Measurements from ENCODE around the gene PPP6R2.

The PPP6R2 gene

DNA sequence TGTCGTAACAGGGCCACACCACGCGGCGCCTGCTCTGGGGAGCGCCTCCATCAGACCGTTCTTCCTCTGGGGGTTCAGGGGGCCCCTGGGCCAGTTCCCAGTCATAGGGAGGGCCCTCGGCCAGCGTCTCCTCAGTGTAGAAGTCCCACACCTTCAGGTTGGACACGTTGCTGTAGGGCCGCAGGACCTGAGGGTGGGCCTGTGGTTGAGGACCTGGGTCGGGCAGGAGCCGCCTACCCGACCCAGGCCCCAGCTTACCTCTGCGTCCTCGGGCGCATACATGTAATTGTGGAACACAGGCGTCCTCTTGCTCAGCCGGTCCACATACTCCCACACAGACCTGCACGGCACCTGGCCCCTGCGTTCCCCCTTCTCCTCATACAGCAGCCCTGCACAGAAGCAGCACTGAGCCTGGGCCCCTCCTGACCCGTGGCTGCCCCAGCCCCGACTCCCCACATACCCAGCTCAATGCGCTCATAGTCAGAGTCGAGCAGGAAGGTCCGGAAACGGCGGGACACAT is 111.5 kb downstream of the PPP6R2 start:
- DNase-seq = no peak

DNA sequence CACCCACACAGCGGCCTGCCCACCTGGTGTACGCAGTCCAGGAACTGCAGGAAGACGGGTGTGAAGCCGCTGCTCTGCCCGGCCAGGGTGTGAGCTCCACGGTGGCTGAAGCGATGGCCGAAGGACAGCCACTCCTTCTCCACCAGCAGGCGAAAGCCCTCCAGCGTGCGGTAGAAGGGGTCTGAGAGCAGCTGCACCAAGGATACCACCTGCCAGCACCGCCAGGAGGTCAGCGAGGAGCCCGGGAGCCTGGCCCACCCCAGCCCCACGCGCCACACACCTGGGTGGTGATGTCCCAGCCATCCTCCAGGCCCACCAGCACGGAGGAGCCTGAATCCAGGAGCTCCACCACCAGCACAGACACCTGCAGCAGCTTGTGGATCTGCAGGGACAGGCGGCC is 112.1 kb downstream of the PPP6R2 start:
- DNase-seq = no peak

DNA sequence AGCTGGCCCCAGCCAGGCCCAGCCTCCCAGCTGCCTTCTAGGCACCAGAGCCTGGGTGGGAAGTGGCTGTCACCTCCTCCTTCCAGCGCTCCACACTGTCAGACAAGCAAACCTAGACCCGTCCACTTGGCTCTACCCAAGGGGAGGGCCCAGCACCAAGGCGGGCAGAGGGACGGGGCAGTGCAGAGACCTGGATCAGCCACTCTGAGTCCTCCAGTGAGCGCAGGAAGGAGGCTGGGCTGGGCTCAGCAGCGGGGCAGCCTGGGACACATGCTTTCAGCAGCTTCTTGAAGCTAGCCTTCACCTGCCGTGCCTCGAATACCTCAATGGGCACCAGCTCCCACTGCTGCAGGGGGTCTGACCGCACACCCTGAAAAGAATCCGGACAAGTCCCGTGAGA is 112.9 kb downstream of the PPP6R2 start:
- no peak for DNase-seq

DNA sequence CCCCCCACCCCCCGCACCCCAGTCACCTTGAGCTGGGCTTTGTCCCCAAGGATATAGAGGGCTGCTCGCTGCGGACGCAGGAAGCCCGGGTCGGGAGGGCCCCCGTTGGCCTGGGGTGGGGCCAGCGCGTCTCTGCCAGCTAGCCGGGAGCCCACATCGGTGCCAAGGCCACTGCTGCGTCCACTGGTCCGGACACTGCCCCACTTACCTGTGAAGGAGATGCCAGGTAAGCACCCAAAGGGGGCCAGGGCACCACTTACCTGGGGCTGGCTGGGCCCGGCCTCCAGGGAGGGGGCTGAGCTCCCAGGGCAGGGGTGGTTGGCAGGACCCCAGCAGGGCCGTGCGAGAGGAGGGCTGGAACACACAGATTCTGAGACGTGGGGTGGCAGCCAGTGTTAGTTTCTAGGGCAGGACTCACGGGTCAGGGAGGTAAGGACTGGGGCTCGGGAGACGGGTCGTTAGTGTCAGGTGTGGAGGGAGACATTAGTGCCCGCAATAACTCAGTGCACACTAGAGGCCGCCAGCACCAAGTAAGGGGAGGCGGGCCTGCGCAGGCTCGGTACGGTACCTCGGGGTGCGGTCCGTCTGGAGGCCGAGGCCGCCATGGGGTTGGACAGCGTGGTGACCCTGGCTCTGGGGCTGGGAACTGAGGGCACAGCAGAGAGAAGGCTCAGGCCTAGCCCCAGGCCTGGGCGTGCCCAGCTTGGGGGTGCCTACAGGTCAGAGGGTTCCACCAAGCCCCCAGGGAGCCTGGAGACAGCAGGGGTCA is 113.5 kb downstream of the PPP6R2 start:
- no peak for DNase-seq

DNA sequence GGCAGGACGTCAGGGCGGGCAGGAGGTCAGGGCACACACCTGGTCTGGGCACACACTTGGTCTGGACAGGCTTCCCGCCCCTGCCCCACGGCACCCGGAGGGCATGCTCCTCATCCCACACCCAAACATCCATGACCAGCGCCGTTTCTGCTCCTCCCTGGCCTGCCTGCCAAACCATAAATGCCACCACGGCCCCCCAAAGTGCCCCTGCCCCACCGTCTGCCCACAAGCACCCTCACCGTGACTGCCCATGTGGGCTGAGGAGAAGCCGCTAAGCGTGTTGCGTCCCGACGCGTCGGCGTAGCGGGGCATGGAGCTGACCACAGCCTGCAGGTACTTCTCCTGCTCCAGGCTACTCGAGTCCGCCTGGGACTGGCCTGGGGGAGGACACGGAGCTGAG is 115.9 kb downstream of the PPP6R2 start:
- DNase-seq = no peak

DNA sequence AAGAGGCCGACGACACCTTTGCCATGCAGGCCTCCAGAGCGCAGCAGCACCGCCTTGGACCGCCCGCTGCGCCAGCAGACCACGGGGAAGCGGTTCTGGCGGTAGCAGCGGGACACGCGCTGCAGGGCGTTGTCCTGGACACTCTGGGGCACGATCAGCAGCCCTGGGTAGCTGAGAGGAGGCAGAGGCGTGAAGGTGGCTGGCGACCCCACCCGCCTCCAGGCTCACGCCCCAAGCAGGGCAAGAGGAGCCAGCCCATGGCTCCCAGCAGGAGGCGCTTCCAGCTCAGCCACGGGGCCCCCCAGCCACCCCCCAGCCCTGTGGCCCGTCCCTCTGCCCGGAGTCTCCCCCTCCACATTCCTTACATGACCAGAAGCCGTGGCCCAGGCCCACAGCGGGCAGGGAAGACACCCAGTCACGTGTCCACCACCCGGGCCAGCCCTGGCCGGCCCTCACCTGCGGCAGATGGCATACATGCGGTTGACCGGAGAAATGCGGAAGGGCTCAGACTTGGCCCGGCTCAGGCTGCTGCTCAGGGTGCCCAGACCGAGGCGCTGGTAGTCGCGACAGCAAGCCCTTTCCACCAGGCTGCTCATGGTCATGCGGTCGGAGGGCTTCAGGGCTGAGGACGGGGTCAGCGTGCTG is 116.5 kb downstream of the PPP6R2 start:
- no peak for DNase-seq

DNA sequence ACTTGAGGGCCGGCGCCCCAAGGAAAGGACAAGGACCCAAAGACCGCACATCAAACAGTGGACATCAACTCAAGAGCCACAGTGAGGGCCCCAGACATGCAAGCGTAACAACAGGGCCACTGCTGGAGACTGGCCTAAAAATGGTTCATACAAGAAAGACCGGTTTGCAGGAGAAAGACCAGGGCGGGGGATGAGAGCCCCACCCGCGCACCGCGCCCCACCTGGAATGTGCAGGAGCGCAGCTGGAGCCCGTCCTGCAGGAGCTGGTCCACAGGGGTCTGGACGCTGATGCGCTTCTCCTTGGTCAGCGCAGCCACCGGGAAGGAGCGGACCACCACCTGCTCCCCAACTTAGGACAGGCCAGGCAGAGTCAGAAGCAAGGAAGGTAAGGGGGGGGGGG is 117.8 kb downstream of the PPP6R2 start:
- DNase-seq = no peak

DNA sequence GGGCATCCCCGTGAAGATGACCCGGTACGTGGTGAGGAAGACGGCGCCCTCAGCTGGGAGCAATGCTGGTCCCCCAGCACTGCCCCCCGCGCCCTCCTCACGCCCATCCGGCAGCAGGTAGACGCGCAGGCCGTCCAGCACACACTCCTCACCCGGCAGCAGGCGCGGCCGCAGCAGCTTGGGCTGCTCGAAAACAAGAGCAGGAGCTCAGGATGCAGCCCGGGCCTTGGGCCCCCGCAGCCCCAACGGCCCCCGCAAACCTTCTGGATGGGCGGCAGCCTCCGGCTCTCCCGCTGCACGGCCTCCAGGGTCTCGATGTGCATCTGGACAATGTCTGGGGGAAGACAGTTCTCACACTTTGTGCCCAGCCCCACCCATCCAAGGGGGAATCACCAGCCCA is 118.4 kb downstream of the PPP6R2 start:
- no peak for DNase-seq

DNA sequence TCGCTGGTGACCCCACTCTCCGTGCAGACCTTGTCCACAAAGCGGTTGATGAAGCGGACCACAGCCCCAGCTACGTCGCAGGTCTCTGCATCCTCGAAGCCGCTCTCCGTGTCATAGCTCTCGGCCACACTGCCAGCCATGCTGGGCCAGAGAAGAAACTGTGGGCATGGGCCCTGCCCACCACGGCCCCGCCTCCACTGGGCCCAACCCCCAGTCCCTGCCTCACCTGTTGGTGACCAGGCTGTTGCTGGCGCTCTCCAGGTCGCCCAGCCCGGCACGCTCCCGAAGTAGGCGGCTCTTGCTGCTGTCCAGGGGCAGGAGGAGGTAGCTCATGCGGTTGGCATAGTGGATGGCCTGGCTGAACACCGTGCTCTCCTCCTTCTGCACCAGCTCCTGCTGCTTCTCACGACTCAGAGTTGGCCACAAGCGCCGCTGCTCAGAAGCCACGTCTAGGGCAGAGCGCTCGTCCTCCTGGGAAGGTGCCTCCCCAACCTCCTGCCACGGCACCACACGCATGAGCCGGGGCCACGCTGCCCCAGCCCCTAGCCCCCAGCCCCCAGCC is 118.9 kb downstream of the PPP6R2 start:
- DNase-seq = no peak

DNA sequence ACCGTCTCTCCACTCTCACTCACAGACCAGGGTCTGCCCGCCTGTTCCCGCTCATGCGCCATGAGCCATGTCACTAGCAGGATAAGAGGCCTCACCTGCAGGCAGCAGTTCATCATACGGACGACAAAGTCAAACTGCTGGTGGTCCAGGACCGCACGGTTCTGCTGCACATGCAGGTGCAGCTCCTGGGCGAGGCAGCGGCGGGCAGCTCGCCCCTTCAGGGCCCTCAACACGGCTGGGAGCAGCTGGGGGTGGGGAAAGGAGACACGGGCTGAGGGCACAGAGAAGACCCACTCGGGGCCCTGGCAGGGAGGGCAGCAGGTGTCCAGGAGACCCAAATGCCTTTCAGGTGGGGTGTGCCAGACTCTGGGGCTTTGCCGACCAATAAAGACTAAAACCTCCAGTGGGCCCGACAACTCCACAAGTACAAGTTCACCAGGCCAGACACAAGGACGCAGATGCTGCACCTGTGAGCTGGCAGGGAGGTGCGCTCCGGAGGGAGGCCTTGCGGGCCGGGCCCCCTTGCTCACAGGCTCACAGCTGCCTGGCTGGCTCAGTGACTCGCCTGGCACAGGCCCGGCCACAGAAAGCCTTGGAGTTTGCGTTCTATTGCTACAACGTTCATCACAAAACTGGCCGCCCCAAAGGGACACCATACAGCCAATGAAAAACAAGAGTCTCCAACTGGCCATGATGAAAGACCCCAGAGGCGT is 120.2 kb downstream of the PPP6R2 start:
- DNase-seq = no peak

DNA sequence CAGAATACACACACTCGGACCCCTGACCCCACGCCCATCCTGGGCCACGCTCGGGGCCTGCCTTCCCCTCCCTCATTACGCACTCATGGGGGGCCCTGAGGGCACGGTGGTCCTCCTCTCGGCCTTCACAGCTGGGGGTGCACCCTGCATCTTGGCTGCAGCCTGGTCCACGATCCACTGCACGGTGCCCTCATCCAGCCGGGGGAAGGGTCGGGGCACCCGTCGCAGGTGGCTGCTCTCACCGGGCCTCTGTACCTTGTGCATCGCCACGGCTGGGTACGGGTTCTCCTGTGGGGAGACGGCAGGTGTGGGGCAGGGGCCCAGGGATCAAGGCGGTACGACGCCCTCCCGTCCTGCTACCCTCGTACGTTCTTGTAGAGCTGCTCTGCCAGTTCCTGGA is 121.3 kb downstream of the PPP6R2 start:
- no peak for DNase-seq

DNA sequence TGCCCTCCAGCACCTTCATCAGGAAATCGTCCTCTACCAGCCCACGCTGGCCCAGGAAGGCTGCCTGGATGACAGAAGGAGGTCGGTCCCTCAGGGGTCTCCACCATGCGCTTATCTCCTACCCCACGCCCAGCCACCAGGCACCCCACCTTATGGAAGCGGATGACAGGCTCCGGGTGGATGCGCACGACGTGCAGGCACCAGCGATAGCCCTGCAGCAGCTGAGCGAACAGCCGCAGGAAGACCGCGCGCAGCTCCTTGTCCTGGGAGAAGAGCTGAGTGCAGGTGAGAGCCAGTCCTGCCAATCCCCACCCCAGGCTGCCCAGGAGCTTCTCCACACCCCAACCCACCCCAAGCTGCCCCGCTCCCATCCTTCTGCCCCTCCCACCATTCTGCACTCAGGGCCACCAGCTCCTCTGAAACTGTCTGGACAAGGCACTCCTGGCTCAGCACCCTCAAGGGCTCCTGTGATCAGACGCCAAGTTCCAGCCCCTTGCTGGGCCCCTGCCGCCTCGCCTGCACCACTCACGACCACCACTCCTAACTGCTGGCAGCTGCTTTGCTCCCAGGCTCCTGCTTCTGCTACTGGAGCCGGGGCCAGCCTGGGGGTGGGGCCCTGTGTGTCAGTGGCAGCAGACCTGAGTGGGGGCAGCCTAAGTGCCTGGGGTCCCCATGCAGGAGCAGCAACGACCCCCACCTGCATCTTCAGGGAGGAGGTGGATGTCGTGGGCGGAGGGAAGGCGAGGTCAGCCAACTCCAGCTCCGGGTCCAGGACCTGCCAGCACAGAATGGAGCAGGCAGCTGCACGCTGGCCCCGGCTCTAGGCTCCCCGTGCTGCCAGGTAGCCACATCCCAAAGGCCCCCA is 122.2 kb downstream of the PPP6R2 start:
- DNase-seq = no peak

DNA sequence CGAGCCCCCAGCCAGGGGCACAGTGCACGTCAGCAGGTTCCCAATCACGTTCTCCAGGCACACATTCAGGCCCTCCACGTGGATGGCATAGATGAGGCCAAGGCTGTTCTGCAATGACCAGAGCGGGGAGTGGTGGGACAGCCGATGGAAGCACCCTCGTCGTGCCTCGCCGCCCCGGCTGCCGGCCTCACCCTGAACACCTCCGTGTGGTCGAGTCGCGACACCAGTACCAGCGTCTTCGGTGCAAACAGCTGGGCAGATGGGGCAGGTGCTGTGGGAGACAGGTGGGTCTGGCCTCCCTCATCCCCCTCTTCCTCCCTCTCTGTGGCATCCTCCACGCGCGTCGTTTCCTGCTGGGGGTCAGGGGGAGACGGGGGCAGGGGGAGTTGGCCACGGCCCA is 124.2 kb downstream of the PPP6R2 start:
- DNase-seq = no peak

DNA sequence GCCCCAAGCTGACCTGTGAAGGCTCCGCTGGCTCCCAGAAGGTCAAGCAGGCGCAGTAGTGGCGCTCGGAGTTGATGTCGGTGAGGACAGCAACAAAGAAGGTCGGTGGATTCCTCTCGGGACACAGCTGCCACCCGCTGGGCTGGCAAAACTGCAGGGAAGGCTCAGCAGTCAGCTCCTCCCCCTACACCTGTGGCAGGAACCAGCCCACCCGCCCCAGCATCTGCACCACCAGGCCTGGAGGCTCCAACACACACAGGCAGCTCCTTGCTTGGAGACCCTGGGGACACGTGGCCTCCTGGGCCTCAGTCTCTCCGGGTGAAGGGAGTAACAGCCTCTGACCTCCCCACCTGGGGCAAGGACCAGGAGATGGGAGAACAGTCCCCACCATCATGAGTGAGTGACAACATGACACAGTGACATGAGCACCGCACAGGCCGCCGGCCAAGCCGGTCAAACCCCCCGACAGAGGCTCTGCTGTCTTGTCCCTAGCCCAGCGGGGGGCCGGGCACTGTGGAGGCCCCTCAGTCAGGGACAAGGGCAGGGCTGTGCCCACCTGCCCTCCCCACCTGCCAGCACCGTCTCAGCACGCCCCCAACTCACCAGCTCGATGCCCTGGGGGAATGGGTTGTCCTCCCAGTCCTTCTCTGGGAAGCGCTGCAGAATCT is 124.8 kb downstream of the PPP6R2 start:
- no peak for DNase-seq

DNA sequence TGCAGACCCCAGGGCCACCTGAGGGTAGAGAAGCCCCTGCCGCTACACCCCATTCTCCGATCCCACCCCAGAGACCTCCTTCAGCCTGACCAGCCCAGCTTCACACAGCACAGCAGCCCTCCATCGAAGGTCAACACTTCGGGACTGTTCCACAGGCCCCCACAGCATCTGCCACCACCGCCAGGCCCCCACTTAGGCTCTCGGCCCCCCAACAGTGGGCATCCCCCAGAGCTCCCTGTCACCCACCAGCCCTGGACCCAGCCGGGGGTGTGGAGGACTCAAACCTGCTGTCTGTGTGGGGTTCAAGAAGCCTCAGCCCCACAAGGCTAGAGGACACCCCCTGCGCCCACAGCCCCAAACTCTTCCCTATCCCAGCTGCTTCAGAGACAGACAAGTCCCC is 125.5 kb downstream of the PPP6R2 start:
- no peak for DNase-seq

DNA sequence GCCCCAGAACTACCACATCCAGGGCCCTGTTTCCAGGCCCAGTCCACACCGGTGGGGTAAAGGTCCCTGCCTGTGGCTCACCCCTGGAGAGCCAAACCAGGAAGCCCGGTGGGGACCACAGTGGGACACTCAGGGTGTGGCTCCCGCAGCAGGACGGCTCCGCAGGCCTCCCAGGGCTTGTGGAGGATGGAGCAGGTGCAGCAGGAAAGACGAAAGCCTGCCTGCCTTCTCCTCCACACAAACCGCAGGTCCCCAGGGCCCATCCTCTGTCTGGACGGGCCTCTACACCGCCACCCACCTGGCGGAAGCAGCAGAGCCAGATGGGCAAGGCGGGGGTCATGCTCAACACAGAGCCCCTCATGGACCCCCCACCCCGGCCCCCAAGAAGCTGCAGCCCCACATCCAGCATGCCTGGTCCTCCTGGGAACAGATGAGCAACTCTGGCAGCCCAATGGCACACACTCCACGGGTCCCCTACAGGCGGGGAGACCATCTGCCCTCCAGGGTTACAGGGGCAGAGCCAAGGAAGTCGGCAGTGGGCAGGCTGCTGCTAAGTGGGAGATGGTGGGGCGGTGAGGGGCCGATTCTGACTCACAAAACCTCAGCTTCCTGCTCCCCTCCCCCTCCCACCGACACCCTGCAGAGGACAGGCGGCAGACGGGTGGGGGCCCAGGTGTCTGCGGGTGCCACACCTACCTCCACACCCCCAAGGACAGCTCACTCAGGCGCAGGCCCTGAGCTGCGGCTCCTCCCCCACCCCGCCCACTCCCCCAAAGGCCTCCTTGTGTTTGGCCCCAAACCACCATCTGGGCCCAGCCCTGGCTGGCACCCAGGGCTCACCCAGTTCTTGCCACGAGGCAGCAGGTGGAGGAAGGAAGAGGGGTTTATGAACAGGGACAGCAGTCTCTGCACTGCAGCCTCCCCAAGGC is 126.5 kb downstream of the PPP6R2 start:
- peak; percentile 93 for DNase-seq

DNA sequence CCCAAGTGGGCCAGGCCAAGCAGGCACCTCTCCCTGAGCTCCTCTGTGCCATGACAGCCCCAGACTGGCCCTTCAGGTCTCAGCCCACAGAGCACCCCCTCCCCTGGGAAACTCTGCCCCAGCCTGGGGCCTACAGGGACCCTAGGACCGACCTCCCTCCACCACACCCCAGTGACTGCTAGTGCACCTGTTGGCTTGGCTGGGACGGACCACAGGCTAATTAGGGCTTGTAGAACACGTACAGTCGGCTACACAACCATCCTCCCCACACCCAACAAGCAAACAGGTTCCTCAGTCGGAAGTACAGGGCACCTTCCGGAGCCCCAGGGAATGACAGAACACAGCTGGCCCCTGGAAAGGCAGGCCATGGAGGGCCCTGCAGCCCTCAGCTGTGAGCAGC is 127.4 kb downstream of the PPP6R2 start:
- DNase-seq = no peak

DNA sequence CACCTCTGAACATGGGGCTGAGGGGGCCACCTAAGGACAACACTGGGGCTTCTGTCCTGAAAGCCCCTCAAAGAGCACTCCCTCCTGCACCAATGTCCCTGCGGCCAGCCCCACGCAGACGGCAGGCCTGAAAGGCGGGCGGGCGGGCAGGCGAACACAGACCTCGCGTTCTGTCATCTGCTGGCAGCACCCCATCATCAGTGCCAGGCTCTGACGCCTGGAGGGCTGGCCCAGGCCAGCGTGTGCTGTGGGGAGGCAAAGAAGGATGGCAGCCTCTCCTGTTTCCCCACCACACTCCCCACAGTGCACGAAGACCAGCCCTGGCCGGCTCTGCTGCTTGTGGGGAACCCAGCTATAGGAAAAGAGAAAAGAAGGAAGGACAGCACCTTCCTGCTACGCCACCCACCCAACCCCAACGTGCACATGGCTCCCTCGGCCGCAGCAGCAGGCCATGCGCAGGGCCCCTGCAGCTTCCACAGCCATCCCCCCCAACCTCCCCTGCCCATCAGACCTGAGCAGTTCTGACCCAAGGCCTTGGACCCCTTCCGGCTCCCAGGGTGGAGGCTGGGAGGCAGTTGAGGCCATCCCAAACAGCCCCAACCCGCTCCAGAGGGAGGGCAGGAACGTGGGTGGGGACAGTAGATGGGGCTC is 128.2 kb downstream of the PPP6R2 start:
- DNase-seq = no peak

DNA sequence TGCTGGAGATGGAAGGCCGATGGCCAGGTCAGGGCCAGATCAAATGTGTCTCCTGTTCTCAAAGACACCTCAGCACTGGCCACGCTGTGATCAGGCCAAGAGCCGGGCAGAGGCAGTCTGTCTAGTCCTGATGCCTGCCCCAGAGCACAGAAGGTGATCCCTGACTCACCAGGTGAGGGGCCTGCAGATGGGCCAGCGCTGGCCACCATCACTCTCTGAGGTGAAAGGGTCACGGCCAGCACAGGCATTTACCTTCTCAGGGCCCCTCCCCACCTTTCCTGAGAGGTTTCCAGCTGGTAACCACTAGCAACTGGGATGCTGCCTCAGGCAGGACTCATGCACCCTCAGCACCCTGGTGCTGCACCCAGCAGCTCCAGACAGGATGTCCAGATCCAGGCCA is 128.8 kb downstream of the PPP6R2 start:
- DNase-seq = no peak

DNA sequence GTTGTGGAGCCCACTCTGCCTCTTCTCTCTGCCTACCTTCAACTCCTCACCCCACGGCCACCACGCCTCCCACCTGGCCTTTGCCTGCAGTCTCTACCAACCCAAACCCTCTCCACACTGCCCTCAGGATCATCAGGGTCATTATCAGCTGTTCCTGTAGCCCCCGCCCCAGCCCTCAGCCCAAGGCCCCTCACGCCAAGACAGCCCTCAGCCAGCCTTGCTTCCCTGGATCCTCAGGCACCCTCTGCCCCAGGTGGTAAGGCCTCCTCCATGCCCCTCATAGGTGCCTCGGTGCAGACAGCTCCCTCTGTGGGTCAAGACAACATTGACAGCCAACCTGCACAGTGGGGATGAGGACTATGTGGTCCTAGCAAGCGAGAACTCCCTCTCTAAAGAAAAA is 130.0 kb downstream of the PPP6R2 start:
- DNase-seq = no peak

All from GF-D8 (cell line).